GM12873 (cell line): ENCODE results near the gene LAS1L.

Experiments
- CTCF ChIP-seq: IDR thresholded peaks from 2 replicates; pipeline ENCODE4 v1.5.1; 2012; ENCODE audit warnings: low read depth, mild to moderate bottlenecking, moderate library complexity, low read length, control low read depth; ENCODE audit not compliant: insufficient read depth; ENCODE audit errors: missing control alignments

Gene LAS1L

GRCh38 chrX:65508851-65509250 lies 25.7 kb downstream of the LAS1L start:
- TF ChIP-seq CTCF, result no peak

- no peak for TF ChIP-seq CTCF
Measured at GRCh38 chrX:65502618-65503017, 32.0 kb downstream of the LAS1L start.

GRCh38 chrX:65493431-65493830 lies 41.2 kb downstream of the LAS1L start:
- no peak for TF ChIP-seq CTCF

GRCh38 chrX:65491620-65492019 lies 43.0 kb downstream of the LAS1L start:
- no peak for TF ChIP-seq CTCF

GRCh38 chrX:65488495-65488894 lies 46.1 kb downstream of the LAS1L start:
- no peak for TF ChIP-seq CTCF

- no peak for TF ChIP-seq CTCF
Measured at GRCh38 chrX:65480960-65481359, 53.6 kb downstream of the LAS1L start.

GRCh38 chrX:65476564-65476963 lies 58.0 kb downstream of the LAS1L start:
- no peak for TF ChIP-seq CTCF
